ENCODE data around the gene CD2AP. TPM values are rescaled to one million over a fixed set of nuclear protein-coding genes. Genes with fewer than 3 reads are reported as not detected.

The CD2AP gene
- total RNA-seq, 1 experiment from 2014 or later, result 41.8 TPM

- intact Hi-C loops (cut with micrococcal nuclease; ENCODE audit: unreplicated experiment), result no loop called here
- TF ChIP-seq, protein P1, sequence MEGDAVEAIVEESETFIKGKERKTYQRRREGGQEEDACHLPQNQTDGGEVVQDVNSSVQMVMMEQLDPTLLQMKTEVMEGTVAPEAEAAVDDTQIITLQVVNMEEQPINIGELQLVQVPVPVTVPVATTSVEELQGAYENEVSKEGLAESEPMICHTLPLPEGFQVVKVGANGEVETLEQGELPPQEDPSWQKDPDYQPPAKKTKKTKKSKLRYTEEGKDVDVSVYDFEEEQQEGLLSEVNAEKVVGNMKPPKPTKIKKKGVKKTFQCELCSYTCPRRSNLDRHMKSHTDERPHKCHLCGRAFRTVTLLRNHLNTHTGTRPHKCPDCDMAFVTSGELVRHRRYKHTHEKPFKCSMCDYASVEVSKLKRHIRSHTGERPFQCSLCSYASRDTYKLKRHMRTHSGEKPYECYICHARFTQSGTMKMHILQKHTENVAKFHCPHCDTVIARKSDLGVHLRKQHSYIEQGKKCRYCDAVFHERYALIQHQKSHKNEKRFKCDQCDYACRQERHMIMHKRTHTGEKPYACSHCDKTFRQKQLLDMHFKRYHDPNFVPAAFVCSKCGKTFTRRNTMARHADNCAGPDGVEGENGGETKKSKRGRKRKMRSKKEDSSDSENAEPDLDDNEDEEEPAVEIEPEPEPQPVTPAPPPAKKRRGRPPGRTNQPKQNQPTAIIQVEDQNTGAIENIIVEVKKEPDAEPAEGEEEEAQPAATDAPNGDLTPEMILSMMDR (IDR thresholded peaks at IDR 0.05), result no peak
- TF ChIP-seq POLR2AphosphoS5 (IDR thresholded peaks at IDR 0.05; ENCODE audit: low read depth, low read length) (no peak), SIN3A (IDR thresholded peaks at IDR 0.05; ENCODE audit: borderline replicate concordance, insufficient read depth, low read depth, low read length) (no peak), TCF7L2 (IDR thresholded peaks at IDR 0.05; ENCODE audit: low read depth, low read length) (no peak)
- TF ChIP-seq, protein P2, sequence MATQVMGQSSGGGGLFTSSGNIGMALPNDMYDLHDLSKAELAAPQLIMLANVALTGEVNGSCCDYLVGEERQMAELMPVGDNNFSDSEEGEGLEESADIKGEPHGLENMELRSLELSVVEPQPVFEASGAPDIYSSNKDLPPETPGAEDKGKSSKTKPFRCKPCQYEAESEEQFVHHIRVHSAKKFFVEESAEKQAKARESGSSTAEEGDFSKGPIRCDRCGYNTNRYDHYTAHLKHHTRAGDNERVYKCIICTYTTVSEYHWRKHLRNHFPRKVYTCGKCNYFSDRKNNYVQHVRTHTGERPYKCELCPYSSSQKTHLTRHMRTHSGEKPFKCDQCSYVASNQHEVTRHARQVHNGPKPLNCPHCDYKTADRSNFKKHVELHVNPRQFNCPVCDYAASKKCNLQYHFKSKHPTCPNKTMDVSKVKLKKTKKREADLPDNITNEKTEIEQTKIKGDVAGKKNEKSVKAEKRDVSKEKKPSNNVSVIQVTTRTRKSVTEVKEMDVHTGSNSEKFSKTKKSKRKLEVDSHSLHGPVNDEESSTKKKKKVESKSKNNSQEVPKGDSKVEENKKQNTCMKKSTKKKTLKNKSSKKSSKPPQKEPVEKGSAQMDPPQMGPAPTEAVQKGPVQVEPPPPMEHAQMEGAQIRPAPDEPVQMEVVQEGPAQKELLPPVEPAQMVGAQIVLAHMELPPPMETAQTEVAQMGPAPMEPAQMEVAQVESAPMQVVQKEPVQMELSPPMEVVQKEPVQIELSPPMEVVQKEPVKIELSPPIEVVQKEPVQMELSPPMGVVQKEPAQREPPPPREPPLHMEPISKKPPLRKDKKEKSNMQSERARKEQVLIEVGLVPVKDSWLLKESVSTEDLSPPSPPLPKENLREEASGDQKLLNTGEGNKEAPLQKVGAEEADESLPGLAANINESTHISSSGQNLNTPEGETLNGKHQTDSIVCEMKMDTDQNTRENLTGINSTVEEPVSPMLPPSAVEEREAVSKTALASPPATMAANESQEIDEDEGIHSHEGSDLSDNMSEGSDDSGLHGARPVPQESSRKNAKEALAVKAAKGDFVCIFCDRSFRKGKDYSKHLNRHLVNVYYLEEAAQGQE (IDR thresholded peaks at IDR 0.05; ENCODE audit: insufficient read depth in 1 of 2, low read depth in 2 of 2, low read length in 1 of 2), result no peak
- peaks cover 5% of the 10 kb centered on the region; the same call in 1 of the 2 replicates for H3K36me3 ChIP-seq (ENCODE audit: control insufficient read depth, insufficient read depth, low read length)
- in situ Hi-C loops (cut with HindIII; ENCODE audit: low pct_unique_long_range_greater_than_20kb, low sequenced_read_pairs), result no loop called here
- no peak for DNase-seq (ENCODE audit: low read depth, low spot score)
- ATAC-seq, result no peak
- no peak overlapping the region for H3K4me3 ChIP-seq (ENCODE audit: low read depth in 2 of 2, low read length in 2 of 2)
- no peaks in the 10 kb centered on the region for H3K9me3 ChIP-seq (ENCODE audit: control insufficient read depth, insufficient read depth, low read depth, low read length)
- POLR2A ChIA-PET, result no interaction called here
- H3K27ac ChIP-seq (ENCODE audit: low read length), result no peak overlapping the region
- H3K4me1 ChIP-seq (ENCODE audit: control insufficient read depth, insufficient read depth, low read length), result no peaks in the 10 kb centered on the region; the same call in 1 of the 2 replicates
- H3K27me3 ChIP-seq (ENCODE audit: control insufficient read depth, insufficient read depth, low read length), result no peaks in the 10 kb centered on the region
- no TSS peak for BruUV-seq (replicated peaks)
- CTCF ChIA-PET, result interaction anchor here (0.5 kb wide), 1 partner anchor 994 kb away, joined by 4 read pairs; no protein-coding TSS in a partner anchor
These were observed 52.1 kb downstream of the CD2AP start for GRCh38 chr6:47529734-47530133.

- H3K4me1 ChIP-seq (ENCODE audit: control insufficient read depth, insufficient read depth, low read length), result no peaks in the 10 kb centered on the region; the same call in 1 of the 2 replicates
- H3K27me3 ChIP-seq (ENCODE audit: control insufficient read depth, insufficient read depth, low read length), result no peaks in the 10 kb centered on the region
- no peaks in the 10 kb centered on the region for H3K9me3 ChIP-seq (ENCODE audit: control insufficient read depth, insufficient read depth, low read depth, low read length)
- TF ChIP-seq, protein P2 (IDR thresholded peaks at IDR 0.05; ENCODE audit: insufficient read depth in 1 of 2, low read depth in 2 of 2, low read length in 1 of 2), result no peak
- TF ChIP-seq, protein P1 (IDR thresholded peaks at IDR 0.05), result no peak
- no peak for TF ChIP-seq POLR2AphosphoS5 (IDR thresholded peaks at IDR 0.05; ENCODE audit: low read depth, low read length)
- no peak for TF ChIP-seq SIN3A (IDR thresholded peaks at IDR 0.05; ENCODE audit: borderline replicate concordance, insufficient read depth, low read depth, low read length)
- TF ChIP-seq TCF7L2 (IDR thresholded peaks at IDR 0.05; ENCODE audit: low read depth, low read length), result no peak
- CTCF ChIA-PET, result no interaction called here
- POLR2A ChIA-PET, result no interaction called here
- no peak for DNase-seq (ENCODE audit: low read depth, low spot score)
- intact Hi-C loops (cut with micrococcal nuclease; ENCODE audit: unreplicated experiment) (no loop called here), in situ Hi-C loops (cut with HindIII; ENCODE audit: low pct_unique_long_range_greater_than_20kb, low sequenced_read_pairs) (no loop called here)
- H3K4me3 ChIP-seq (ENCODE audit: low read depth in 2 of 2, low read length in 2 of 2), result no peak overlapping the region
- ATAC-seq, result no peak
- H3K27ac ChIP-seq (ENCODE audit: low read length), result no peak overlapping the region
- H3K36me3 ChIP-seq (ENCODE audit: control insufficient read depth, insufficient read depth, low read length), result peaks cover 7% of the 10 kb centered on the region; the same call in 1 of the 2 replicates
- no TSS peak for BruUV-seq (replicated peaks)
These were observed 55.5 kb downstream of the CD2AP start for GRCh38 chr6:47532981-47533585.

All from Panc1 (cell line).